ENCODE results near the gene PAAF1.

The PAAF1 gene

DNA sequence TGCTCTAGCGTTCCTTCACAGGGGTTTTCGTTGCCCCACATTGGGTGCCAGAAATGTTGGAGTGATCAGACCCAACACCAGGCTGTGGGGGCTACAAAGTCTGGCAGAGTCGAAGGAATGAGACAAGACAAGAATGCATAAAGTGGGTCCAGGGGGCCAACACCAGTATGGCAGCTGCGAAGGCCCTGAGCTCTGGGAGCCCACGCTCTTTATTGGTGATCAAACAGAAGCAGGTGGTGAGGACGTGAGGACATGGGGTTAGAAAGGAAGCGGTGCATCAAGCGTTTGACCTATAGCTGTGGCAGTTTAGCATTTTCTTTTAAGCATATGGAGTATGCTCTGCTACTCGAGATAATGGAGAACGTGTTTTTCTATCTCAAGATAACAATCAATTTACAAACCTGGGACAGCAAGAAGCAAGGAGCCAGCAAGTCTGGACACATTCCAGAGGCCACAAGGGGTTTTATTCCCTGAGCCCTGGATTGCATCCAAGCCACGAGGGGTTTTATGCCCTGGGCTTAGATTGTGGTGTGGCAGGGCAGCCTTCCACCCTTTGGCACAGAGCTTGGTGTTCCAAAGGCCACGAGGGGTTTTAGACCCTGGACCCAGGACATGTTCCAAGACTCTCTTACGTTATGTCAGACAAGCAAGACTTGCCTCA is 70.1 kb downstream of the PAAF1 start:
- DNase-seq (ENCODE audit: low spot score) = no peak

DNA sequence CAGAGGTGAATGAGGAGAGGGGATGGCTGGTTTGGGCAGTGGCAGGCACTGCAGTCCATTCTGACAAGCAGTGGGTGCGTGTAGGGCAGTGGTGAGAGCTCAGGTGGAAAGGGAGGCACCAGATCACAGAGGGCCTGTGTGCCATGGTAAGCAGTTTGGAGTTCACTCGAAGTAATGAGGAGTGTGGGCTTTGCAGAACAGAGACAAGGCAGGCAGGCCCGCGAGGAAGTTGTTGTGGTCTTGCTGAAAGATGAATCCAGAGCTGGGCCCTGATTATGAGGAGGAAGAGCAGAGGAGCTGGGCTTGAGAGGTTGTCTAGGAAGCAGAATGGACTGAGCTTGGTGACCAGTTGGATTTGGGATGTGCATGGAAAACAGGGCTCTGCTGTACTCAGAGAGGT is 72.4 kb downstream of the PAAF1 start:
- no peak for DNase-seq (ENCODE audit: low spot score)

- no peak for DNase-seq (ENCODE audit: low spot score)
These were observed 73.1 kb downstream of the PAAF1 start for GRCh38 chr11:73949912-73950311.

DNA sequence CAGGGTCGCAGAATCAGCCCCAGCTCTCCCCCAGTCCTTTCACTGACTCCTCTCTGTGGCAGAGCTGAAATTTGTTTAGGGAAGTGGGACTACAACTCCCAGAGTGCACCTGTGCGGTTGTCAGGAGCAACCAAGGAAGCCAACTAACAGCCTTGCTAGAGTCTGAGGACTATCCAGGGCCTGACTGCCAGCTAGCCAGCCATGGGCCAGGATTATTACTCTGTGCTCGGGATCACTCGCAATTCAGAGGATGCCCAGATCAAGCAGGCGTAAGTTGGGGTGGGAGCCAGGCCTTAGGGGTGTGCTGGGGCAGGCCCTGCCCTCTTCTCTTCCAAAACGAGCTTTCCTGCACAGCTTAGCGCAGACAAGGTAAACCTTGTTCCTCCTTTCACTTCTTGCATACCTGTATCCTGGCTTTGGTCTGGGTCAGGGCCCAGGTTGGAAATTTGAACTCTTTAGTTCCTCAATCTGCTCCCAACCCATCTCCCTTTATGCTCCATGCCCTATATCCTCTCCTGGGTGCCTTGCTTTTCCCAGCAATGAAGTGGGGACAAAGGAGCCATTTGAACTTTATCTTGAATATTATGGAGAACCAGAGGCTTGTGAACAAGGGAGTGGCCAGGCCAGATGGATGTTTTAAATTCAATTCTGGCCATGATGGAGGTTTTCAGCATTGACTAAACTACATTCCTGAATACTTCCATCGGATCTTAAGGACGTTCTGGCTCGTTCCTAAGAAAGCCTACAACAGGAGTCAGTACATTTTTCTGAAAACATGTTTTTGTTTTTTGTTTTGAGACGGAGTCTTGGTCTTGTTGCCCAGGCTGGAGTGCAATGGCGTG is 74.3 kb downstream of the PAAF1 start, which contains the start of gene DNAJB13:
TSS of gene DNAJB13 (plus strand) at position 158 of the 842 bp plus-strand sequence. CDS start at position 202, 44 bp downstream.
- peak; percentile 90 for DNase-seq (ENCODE audit: low spot score)

GRCh38 chr11:73951797-73952196 is 75.0 kb downstream of the PAAF1 start:
- no peak for DNase-seq (ENCODE audit: low spot score)

- no peak for DNase-seq (ENCODE audit: low spot score)
These were observed 80.3 kb downstream of the PAAF1 start for GRCh38 chr11:73956876-73957653.

- DNase-seq (ENCODE audit: low spot score) = no peak
These were observed 81.0 kb downstream of the PAAF1 start for GRCh38 chr11:73957654-73958361.

DNA sequence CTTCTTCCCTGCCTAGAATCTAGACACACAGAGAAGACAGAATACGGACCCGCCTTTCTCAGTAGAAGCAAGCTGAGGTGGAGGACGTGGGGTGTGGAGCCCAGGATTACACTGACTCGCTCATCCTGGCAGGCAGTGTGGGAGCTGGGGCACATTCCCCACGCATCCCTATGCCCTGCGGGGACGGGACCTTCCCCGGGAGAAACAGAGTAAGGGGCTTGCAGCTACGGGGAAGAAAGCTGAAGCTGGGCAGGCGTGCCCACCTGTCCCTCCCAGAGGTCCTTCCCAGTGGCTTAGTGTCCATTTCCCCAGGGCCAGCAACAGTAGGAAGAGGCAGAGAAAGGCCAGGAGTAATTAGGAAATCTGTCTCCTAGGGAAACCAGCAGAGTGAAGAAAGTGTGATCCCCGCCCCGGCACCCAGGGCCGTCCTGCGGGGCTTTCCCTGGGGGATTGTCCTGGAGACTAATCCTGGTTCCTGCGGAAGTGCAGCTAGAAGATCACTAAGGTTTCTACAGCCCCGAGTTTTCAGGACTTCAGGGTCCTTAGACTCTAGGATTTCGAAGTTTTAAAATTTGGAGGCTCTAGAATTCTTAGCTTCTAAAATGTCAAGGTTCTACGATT is 81.8 kb downstream of the PAAF1 start:
- DNase-seq (ENCODE audit: low spot score) = no peak

DNA sequence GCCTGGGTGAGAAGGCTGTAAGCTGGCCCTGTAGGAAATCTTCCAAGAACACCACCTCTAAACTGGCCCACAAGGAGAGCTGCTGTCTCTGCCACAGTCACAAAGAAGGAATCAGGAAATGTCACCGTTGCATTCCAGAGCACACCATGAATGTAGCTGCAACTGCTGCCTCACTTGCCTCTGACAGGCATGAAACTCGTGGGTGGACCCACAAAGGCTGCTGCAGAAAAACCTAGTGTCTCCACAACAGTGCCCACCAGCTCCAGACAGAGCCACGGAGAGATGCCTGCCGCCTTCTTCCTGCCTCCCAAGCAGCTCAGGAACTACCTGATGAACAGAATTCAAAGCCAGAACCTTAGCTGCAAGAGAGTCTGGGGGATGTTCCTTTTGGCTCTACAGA is 84.5 kb downstream of the PAAF1 start:
- no peak for DNase-seq (ENCODE audit: low spot score)

DNA sequence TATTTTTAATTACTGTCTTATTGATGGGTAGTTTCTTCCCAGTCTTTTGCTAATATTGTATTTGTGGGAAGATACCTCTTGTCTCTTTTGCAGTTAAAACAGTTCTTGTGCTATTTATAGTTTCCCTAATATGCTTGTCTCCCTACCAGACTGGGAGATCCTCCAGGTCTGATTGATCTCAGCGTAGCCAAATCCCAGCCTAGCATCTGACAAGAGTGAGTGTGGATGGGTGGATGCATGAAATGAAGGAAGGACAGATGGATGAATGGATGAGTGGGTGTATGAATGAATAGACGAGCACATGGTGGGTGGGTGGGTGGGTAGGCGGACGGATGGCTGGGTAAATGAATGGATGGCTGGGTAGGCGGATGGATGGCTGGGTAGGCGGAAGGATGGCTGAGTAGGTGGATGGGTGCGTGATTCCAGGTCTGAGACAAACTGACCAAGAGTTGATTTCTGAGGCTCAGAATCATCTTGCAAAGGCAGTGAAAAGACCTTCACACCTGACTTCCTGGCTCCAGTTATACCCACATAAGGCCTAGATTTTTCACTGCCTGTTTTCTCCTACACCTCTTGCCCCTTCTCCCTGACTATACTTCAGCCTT is 85.4 kb downstream of the PAAF1 start:
- no peak for DNase-seq (ENCODE audit: low spot score)

DNA sequence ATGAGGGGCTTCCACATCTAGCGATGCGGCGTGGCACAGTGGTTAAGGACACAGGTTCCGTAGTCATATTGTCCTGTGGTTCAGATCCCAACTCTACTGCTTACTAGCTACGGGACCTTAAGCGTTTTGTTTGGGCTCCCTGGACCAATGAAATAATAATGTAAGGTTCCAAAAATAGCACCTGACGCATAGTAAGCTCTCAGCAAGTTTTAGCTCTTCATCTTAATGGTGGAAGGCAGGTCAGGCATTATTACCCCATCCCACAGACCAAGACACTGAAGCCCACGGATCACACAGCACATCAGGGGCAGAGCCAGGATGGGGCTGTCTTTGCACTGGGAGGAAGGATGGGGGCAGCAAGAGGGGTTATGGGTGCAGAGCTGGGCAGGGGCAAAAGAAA is 87.1 kb downstream of the PAAF1 start:
- no peak for DNase-seq (ENCODE audit: low spot score)

DNA sequence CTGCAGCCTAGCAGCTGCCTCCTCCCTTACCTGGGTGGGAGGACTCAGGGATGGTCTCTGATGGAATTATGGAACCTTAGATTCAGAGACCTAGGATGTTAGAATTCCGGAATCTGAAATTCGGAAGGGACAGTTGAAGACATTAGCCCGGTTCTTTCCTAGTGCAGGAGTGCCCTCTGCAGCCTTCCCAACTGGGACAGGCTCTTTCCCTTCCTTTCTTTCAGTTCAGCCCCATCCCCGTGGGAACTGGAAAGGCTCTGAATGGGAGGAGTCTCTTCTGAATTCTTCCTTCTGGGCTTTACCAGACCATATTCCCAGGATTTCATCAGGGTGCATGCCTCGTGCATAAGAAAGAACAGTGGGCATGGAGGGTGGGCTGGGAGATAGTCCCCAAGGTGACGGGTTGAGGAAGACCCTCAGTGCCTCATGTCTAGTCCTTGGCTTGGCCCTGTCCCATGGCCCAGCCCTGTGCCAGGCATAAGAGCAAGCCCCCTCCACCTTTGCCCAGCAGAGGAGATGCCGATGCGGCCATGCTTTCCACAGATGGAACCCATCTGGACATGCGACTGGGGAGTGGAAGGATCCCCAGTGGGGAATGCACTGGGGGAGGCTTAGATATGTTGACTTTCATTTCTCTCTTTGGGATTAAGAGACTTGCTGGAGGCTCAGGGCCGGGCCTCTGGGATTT is 88.4 kb downstream of the PAAF1 start:
- DNase-seq (ENCODE audit: low spot score) = no peak

DNA sequence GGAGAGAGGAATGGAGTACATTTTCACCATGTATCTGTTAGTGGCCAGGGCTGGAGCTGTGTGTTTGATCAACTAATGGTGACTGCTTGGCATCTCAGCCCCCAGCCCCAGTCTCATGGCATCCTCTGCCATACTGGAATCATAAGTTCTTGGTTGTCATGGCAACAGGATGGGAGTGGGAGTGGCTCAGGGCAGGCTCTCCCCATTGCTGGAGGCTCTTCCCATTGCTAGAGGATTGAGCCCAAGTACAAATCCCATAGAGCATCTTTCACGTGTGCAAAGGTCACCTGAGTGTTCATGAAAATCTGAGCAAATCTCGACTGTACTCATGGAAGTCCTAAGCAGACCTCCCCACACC is 88.9 kb downstream of the PAAF1 start:
- DNase-seq (ENCODE audit: low spot score) = no peak

DNA sequence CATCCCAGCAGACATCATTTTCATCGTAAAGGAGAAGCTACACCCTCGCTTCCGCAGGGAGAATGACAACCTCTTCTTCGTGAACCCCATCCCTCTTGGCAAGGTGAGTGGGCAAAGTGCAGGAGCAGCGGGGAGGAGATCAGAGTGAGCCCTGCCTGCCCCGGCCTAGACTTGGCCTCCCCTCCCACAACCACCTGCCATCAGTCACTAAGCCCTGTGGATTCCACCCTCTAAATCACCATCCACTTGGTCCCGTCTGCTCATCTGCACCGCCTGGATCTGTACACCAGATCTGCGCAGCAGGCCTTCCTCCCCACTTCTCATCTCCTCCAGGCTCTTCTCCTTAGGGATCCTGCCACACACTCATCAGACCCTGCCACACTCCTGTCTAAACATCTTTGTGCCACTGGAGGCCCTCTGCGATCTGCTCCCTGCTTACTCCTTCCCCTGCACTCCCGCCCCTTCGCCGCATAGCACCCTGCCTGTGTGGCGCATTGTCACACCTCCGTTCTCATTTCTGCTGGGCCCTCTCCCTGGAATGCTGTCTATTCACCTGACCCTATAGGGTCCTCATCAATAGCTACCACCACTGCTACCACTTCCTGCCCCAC is 91.7 kb downstream of the PAAF1 start:
- DNase-seq (ENCODE audit: low spot score) = no peak

DNA sequence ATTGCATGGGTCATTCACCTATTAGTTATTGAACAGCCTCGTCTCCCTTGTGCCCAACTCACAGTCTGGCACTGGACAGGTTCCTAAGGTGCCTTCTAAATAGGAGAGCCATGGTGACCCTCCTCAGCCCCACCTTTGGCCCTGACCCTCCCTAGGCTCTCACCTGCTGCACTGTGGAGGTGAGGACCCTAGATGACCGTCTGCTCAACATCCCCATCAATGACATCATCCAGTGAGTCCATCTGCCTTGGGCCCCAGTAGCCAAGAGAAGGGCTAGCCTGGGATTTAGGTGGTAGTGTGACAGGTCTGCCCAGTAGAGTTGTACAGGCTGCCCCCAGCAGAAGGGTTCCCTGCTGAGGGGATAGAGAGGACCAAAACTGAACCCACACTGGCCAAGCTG is 92.3 kb downstream of the PAAF1 start:
- DNase-seq (ENCODE audit: low spot score) = no peak

DNA sequence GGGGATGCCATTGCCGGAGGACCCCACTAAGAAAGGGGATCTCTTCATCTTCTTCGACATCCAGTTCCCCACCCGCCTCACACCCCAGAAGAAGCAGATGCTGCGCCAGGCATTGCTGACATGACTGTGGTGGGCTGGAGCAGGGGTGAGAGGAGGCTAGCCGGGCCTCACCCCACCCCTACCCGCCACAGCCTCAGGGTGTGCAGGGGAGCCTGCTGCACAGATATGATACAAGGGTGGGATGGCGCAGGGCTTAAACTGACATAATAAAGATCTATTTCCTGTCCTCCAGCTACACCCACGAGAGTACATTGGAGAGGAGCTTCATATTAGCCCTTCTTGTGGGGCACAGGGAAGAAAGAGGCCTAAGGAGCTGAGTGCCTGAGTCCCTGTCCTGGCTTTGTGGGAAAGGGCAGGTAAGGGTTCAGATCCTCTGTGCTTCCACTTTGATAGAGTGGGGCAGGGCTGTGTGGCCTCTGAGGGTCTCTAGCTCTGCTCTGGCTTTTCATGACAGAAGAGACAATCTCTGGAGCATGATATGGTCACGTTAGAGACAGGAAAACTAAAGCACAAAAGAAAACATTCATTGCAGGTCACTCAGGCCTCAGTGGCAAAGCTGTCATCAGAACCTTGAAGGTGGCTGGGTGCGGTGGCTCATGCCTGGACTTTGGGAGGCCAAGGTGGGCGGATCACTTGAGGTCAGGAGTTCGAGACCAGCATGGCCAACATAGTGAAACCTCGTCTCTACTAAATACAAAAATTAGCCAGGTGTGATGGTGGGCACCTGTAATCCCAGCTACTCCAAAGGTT is 93.4 kb downstream of the PAAF1 start:
- DNase-seq (ENCODE audit: low spot score) = no peak

GRCh38 chr11:73971175-73971719 is 94.4 kb downstream of the PAAF1 start:
- DNase-seq (ENCODE audit: low spot score) = no peak

- DNase-seq (ENCODE audit: low spot score) = no peak
These were observed 95.4 kb downstream of the PAAF1 start for GRCh38 chr11:73972187-73972586.

All from iPS-NIHi11 (cell line).